Smooth muscle cell (in vitro differentiated cells): ENCODE data around the gene OSBPL1A. TPM values are rescaled to one million over a fixed set of nuclear protein-coding genes. Genes with fewer than 3 reads are reported as not detected.

Experiments
- DNase-seq: peaks from one replicate; lab custom pipeline; 2025; ENCODE audit not compliant: unreplicated experiment; lab: John Stamatoyannopoulos, UW
- H2AFZ ChIP-seq: fragments of 200-600 bp; sonication (generic); 2 replicates; pipeline ENCODE4 v1.6.0; 2016; ENCODE audit warnings: antibody characterized with exemption, low read depth, mild to moderate bottlenecking
- H3F3A ChIP-seq: fragments of 200-600 bp; sonication (generic); 2 replicates; pipeline ENCODE4 v1.6.0; 2017; ENCODE audit warnings: antibody characterized with exemption, low read depth
- H3K27ac ChIP-seq: fragments of 200-600 bp; sonication (generic); 2 replicates; pipeline ENCODE4 v1.5.1; 2016; ENCODE audit warnings: low read depth, mild to moderate bottlenecking
- H3K27me3 ChIP-seq: fragments of 200-600 bp; sonication (generic); 2 replicates; pipeline ENCODE4 v1.6.1; 2016; ENCODE audit warnings: low read depth, mild to moderate bottlenecking
- H3K36me3 ChIP-seq: fragments of 200-600 bp; sonication (generic); 2 replicates; pipeline ENCODE4 v1.5.1; 2016; ENCODE audit warnings: low read depth
- H3K4me1 ChIP-seq: fragments of 200-600 bp; sonication (generic); 2 replicates; pipeline ENCODE4 v1.5.1; 2016; ENCODE audit warnings: low read depth
- H3K4me2 ChIP-seq: fragments of 200-600 bp; sonication (generic); 2 replicates; pipeline ENCODE4 v1.6.0; 2016; ENCODE audit warnings: mild to moderate bottlenecking
- H3K4me3 ChIP-seq: fragments of 200-600 bp; sonication (generic); 2 replicates; pipeline ENCODE4 v1.5.1; 2016; ENCODE audit warnings: mild to moderate bottlenecking
- H3K79me2 ChIP-seq: fragments of 200-600 bp; sonication (generic); 2 replicates; pipeline ENCODE4 v1.6.0; 2016; ENCODE audit warnings: low read depth, mild to moderate bottlenecking
- H3K9ac ChIP-seq: fragments of 200-600 bp; sonication (generic); 2 replicates; pipeline ENCODE4 v1.6.0; 2016; ENCODE audit warnings: low read depth
- H3K9me3 ChIP-seq: fragments of 200-600 bp; sonication (generic); replicated peaks from 2 replicates; pipeline ENCODE4 v1.5.1; 2016; ENCODE audit warnings: low read depth
- H4K20me1 ChIP-seq: fragments of 200-600 bp; sonication (generic); 2 replicates; pipeline ENCODE4 v1.6.0; 2016; ENCODE audit warnings: low read depth
- WGBS: methylation state at CpG from one replicate; pipeline ENCODE4 v1.1.7; 2016; ENCODE audit warnings: low lambda C conversion rate; 5-methylcytosine and 5-hydroxymethylcytosine counted together
- polyA plus RNA-seq: library from polyadenylated mRNA; unstranded; fragments of >200 nt; fragmentation: Nextera tagmentation; extraction: Ambion mirVana; gene quantifications from 2 replicates; pipeline ENCODE4 v1.2.1, GENCODE V29; 2016
- total RNA-seq: library from RNA; depleted of rRNA; stranded (reverse); fragments of >200 nt; gene quantifications from 2 replicates; pipeline ENCODE4 v1.2.3, GENCODE V29; 2014
- TF ChIP-seq, protein P1 (sequence below): fragments of 200-600 bp; sonication (generic); IDR thresholded peaks from 2 replicates; pipeline ENCODE4 v1.5.1; 2017; ENCODE audit warnings: borderline replicate concordance, mild to moderate bottlenecking, antibody characterized with exemption; ENCODE audit not compliant: insufficient read depth, poor library complexity, severe bottlenecking

The OSBPL1A gene
- total and polyA plus RNA-seq, 2 experiments from 2014 or later, result 15.3 to 23.4 TPM

DNA sequence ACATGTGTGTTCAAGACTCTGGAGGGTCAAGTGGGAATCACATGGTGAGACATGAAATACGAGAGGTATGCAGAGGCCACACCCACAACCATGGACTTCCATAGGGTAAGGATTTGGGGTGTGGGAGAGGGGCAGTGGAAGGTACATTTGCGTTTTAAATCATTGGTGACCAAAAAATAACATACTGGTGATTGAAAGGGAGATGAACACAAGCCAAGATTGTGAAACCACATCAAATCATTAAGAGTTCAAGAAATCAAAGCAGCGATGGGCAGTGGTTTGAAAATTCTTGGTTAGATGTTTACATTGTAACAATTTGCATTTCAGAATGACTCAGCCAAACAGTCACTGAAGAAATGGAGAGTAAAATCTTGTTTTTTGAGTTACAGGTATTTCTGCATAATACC, 260.7 kb downstream of the OSBPL1A start:
- Histone ChIP-seq H3K79me2 (no peaks in the 10 kb centered on the region), H2AFZ (no peak overlapping the region), H3K9me3 (no peaks in the 10 kb centered on the region), H3K27ac (no peak overlapping the region), H3K4me3 (no peak overlapping the region), H3K9ac (no peak overlapping the region), H3K36me3 (peaks cover 5% of the 10 kb centered on the region), H3K4me2 (no peak overlapping the region), H4K20me1 (no peaks in the 10 kb centered on the region), H3K4me1 (no peaks in the 10 kb centered on the region), H3K27me3 (no peaks in the 10 kb centered on the region), H3F3A (no peaks in the 10 kb centered on the region)
- DNase-seq, result no peak
- TF ChIP-seq, protein P1, sequence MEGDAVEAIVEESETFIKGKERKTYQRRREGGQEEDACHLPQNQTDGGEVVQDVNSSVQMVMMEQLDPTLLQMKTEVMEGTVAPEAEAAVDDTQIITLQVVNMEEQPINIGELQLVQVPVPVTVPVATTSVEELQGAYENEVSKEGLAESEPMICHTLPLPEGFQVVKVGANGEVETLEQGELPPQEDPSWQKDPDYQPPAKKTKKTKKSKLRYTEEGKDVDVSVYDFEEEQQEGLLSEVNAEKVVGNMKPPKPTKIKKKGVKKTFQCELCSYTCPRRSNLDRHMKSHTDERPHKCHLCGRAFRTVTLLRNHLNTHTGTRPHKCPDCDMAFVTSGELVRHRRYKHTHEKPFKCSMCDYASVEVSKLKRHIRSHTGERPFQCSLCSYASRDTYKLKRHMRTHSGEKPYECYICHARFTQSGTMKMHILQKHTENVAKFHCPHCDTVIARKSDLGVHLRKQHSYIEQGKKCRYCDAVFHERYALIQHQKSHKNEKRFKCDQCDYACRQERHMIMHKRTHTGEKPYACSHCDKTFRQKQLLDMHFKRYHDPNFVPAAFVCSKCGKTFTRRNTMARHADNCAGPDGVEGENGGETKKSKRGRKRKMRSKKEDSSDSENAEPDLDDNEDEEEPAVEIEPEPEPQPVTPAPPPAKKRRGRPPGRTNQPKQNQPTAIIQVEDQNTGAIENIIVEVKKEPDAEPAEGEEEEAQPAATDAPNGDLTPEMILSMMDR, result no peak
- WGBS, result 73% methylated on average over 3 of the region's 3 CpGs

DNA sequence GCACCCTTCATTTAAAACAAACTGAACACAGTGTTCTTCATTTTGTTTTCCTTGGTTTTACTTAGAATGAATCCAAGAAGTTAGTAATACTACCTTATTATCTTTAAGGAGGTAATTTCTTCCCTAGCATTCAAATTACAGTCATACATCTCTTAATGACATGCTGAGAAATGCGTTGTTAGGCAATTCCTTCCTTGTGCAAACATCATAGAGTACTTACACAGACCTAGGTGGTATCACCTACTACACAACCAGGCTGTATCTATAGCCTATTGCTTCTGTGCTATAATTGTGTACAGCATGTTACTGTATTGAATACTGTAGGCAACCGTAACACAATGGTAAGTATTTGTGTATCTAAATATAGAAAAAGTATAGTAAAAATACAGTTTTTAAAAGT, 267.1 kb downstream of the OSBPL1A start:
- 86% methylated on average over 2 of the region's 2 CpGs for WGBS
- Histone ChIP-seq H3K27ac (no peak overlapping the region), H3K27me3 (no peaks in the 10 kb centered on the region), H3K79me2 (no peaks in the 10 kb centered on the region), H4K20me1 (no peaks in the 10 kb centered on the region), H3K9ac (no peak overlapping the region), H3K9me3 (no peaks in the 10 kb centered on the region), H3K4me3 (no peak overlapping the region), H3K4me2 (no peak overlapping the region), H3K36me3 (peaks cover 5% of the 10 kb centered on the region), H3K4me1 (no peaks in the 10 kb centered on the region), H3F3A (no peaks in the 10 kb centered on the region), H2AFZ (no peak overlapping the region)
- DNase-seq, result no peak
- TF ChIP-seq, protein P1, result no peak

DNA sequence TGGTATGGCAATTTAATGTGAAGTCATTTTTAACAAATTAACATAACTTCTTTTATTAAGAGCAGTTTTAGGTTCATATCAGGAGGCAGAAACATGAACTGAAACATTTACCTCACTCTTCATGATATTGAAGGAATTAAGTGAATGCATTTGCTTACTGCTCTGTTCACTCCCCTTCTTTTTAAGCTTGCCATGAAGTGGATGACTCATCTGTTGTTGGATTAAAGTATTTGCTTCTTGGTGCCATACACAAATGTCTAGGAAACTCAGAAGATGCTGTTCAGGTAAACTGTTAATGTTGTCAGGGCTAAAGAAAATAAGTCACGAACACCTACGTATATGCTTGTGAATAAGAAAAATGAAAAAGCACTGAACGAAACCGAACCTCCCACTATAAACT, 268.9 kb downstream of the OSBPL1A start:
- Histone ChIP-seq H3K27me3 (no peaks in the 10 kb centered on the region), H4K20me1 (no peaks in the 10 kb centered on the region), H2AFZ (no peak overlapping the region), H3K27ac (no peak overlapping the region), H3K4me1 (no peaks in the 10 kb centered on the region), H3K9ac (no peak overlapping the region), H3K4me3 (no peak overlapping the region), H3K9me3 (no peaks in the 10 kb centered on the region), H3K79me2 (no peaks in the 10 kb centered on the region), H3K36me3 (peaks cover 5% of the 10 kb centered on the region), H3K4me2 (no peak overlapping the region), H3F3A (no peaks in the 10 kb centered on the region)
- WGBS, result 93% methylated on average over 4 of the region's 4 CpGs
- TF ChIP-seq, protein P1, result no peak
- no peak for DNase-seq

DNA sequence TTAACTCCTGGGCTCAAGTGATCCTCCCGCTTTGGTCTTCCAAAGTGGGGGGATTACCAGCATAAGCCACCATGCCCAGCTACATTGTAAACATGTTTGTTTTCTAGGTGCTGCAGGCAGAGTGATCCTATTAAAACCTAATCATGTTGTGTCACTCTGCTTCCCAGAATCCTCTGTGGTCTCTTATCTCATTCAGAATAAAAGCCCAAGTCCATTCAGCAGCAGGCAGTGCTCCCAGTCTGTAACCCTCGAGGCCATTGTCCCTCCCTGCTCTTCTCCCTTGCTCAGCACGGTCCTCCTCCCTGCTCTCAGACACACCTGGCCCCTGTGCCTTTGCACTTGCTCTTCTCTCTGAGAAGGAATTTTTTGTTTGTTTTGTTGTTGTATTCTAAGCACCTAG, 269.9 kb downstream of the OSBPL1A start:
- 87% methylated on average over 3 of the region's 3 CpGs for WGBS
- H3K4me1 ChIP-seq, result no peaks in the 10 kb centered on the region
- no peak overlapping the region for H3K4me3 ChIP-seq
- H3K4me2 ChIP-seq, result no peak overlapping the region
- H3K79me2 ChIP-seq, result no peaks in the 10 kb centered on the region
- no peaks in the 10 kb centered on the region for H3K9me3 ChIP-seq
- TF ChIP-seq, protein P1, result no peak
- no peak overlapping the region for H3K9ac ChIP-seq
- H3K36me3 ChIP-seq, result peaks cover 4% of the 10 kb centered on the region
- H3K27me3 ChIP-seq, result no peaks in the 10 kb centered on the region
- H3F3A ChIP-seq, result no peaks in the 10 kb centered on the region
- no peak overlapping the region for H2AFZ ChIP-seq
- no peak for DNase-seq
- no peak overlapping the region for H3K27ac ChIP-seq
- no peaks in the 10 kb centered on the region for H4K20me1 ChIP-seq
